Brain microvascular endothelial cell (primary cell): ENCODE data around the gene RPL13.
A peak's percentile ranks its signal among the peaks of the same experiment; 100 is the strongest.

Source experiments
- DNase-seq: peaks from one replicate; pipeline ENCODE4 v3.0.0-alpha.2; 2020
- H3K27ac ChIP-seq: fragments of 250-450 bp; sonication (Bioruptor Pico); 2 replicates; pipeline ENCODE4 v1.5.1; 2020; ENCODE audit warnings: mild to moderate bottlenecking, moderate library complexity
- H3K27me3 ChIP-seq: fragments of 250-450 bp; sonication (Bioruptor Pico); replicated peaks from 2 replicates; pipeline ENCODE4 v1.5.1; 2020; ENCODE audit warnings: mild to moderate bottlenecking
- H3K36me3 ChIP-seq: fragments of 250-450 bp; sonication (Bioruptor Pico); replicated peaks from 2 replicates; pipeline ENCODE4 v1.5.1; 2020; ENCODE audit warnings: mild to moderate bottlenecking
- H3K4me3 ChIP-seq: 2 replicates; pipeline ENCODE4 v1.5.1; 2011; ENCODE audit warnings: low read depth, mild to moderate bottlenecking, control low read depth, low read length, moderate library complexity
- CTCF ChIP-seq: IDR thresholded peaks from 2 replicates; pipeline ENCODE4 v1.5.1; 2011; ENCODE audit warnings: low read depth, mild to moderate bottlenecking, moderate library complexity, low read length, control low read depth, inconsistent platforms; ENCODE audit errors: missing control alignments
- in situ Hi-C: cut with HindIII; loops from 2 replicates; pipeline ENCODE4 v1.10.0; 2017; ENCODE audit warnings: low sequenced_read_pairs, low pct_ligation_motif_present

The RPL13 gene

GRCh38 chr16:89556750-89557689 is 3.5 kb upstream of the RPL13 start:
- peak; percentile 91 for TF ChIP-seq CTCF
- DNase-seq: peak; percentile 79
- Histone ChIP-seq H3K27me3 (no peaks in the 10 kb centered on the region), H3K4me3 (no peak overlapping the region), H3K36me3 (peaks cover 34% of the 10 kb centered on the region), H3K27ac (peak overlapping the region; percentile 5)
- in situ Hi-C loops: no loop called here

GRCh38 chr16:89557690-89558490 is 2.6 kb upstream of the RPL13 start:
- no peak overlapping the region for H3K27ac ChIP-seq
- no peak for TF ChIP-seq CTCF
- in situ Hi-C loops: no loop called here
- peaks cover 38% of the 10 kb centered on the region for H3K36me3 ChIP-seq
- no peak for DNase-seq
- no peaks in the 10 kb centered on the region for H3K27me3 ChIP-seq
- H3K4me3 ChIP-seq: no peak overlapping the region

- DNase-seq: no peak
- peak overlapping the region; percentile 86 for H3K4me3 ChIP-seq
- in situ Hi-C loops: no loop called here
Measured at GRCh38 chr16:89561142-89561883, 831 bp downstream of the RPL13 start.

GRCh38 chr16:89561884-89562599 is 1.6 kb downstream of the RPL13 start:
- DNase-seq: no peak
- Histone ChIP-seq H3K4me3 (peak overlapping the region; percentile 86), H3K36me3 (peaks cover 46% of the 10 kb centered on the region), H3K27me3 (no peaks in the 10 kb centered on the region), H3K27ac (no peak overlapping the region)
- in situ Hi-C loops: no loop called here
- no peak for TF ChIP-seq CTCF

More at GRCh38 chr16:89561142-89561883, 831 bp downstream of the RPL13 start:
- Histone ChIP-seq H3K27ac (peak overlapping the region; percentile 98), H3K36me3 (peaks cover 47% of the 10 kb centered on the region), H3K27me3 (no peaks in the 10 kb centered on the region)
- TF ChIP-seq CTCF: no peak

- TF ChIP-seq CTCF: no peak
- Histone ChIP-seq H3K27ac (no peak overlapping the region), H3K36me3 (peaks cover 43% of the 10 kb centered on the region), H3K27me3 (no peaks in the 10 kb centered on the region), H3K4me3 (peak overlapping the region; percentile 86)
- no peak for DNase-seq
- in situ Hi-C loops: no loop called here
Measured at GRCh38 chr16:89562939-89563338, 2.5 kb downstream of the RPL13 start.
